Lower lobe of right lung (tissue), 2 donors: ENCODE measurements around the gene ARL6IP5. TPM values are rescaled to one million over a fixed set of nuclear protein-coding genes. Genes with fewer than 3 reads are reported as not detected.

ENCODE experiments used
- ATAC-seq, 2 donors: fragments of 200-7000 bp; cut with Tn5 transposase; one replicate each; pipeline ENCODE4 v1.9.1; 2020 to 2022; ENCODE audit warnings: mild to moderate bottlenecking in 2 of 2, moderate library complexity in 2 of 2
- DNase-seq: peaks from one replicate; pipeline ENCODE4 v3.0.0-alpha.2; 2020
- H3K27ac ChIP-seq: fragments of 200-600 bp; one replicate; pipeline ENCODE4 v1.8.0; 2022
- H3K27me3 ChIP-seq: fragments of 200-600 bp; one replicate; pipeline ENCODE4 v1.8.0; 2022; ENCODE audit warnings: low read depth
- H3K36me3 ChIP-seq: fragments of 200-600 bp; one replicate; pipeline ENCODE4 v1.8.0; 2022; ENCODE audit warnings: mild to moderate bottlenecking
- H3K4me1 ChIP-seq: fragments of 200-600 bp; one replicate; pipeline ENCODE4 v1.8.0; 2022
- H3K4me3 ChIP-seq: fragments of 200-600 bp; one replicate; pipeline ENCODE4 v1.8.0; 2022; ENCODE audit warnings: mild to moderate bottlenecking
- H3K9me3 ChIP-seq: fragments of 200-600 bp; one replicate; pipeline ENCODE4 v1.8.0; 2022
- CTCF ChIP-seq: fragments of 200-600 bp; IDR thresholded peaks from one replicate; pipeline ENCODE4 v1.8.0; 2022; ENCODE audit warnings: antibody characterized with exemption, mild to moderate bottlenecking
- intact Hi-C: fragments of 100-400 bp; cut with DNase I; formaldehyde crosslinking; loops from one replicate; pipeline ENCODE4 v1.11.0; 2022
- total RNA-seq: library from RNA; stranded (reverse); fragmentation: NEBNext Ultra II Directional; extraction: Animal tissue kit (Norgen Biotek cat#: 25700); gene quantifications from one replicate; pipeline ENCODE4 v1.2.1, GENCODE V29; 2021
- donor health status: DM: no; HTN: yes; CAD: no; lungs with severe emphysema.

ARL6IP5 gene
- total RNA-seq, 1 donor from 2014 or later = 138 TPM

DNA sequence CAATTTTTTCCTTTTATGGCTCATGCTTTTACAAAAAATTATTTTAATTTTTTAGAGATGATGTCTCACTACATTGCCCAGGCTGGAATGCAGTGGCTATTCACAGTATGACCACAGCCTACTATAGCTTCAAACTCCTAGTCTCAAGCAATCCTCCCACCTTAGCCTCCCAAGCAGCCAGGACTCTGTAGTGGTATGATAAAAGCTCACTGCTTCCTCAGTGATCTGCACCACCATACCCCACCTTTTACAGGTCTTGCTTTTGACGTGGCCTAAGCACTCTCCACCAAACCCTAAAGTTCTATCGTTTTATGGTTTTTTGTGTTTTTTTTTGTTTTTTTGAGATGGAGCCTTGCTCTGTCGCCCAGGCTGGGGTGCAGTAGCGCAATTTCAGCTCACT lies 18.6 kb upstream of the ARL6IP5 start:
- H3K9me3 ChIP-seq = no peaks in the 10 kb centered on the region
- no peak overlapping the region for H3K27ac ChIP-seq
- no peaks in the 10 kb centered on the region for H3K27me3 ChIP-seq
- no peak overlapping the region for H3K4me3 ChIP-seq
- no peak for ATAC-seq
- DNase-seq = no peak
- TF ChIP-seq CTCF = no peak
- peaks cover 56% of the 10 kb centered on the region for H3K36me3 ChIP-seq
- no peaks in the 10 kb centered on the region for H3K4me1 ChIP-seq
- intact Hi-C loops = no loop called here

DNA sequence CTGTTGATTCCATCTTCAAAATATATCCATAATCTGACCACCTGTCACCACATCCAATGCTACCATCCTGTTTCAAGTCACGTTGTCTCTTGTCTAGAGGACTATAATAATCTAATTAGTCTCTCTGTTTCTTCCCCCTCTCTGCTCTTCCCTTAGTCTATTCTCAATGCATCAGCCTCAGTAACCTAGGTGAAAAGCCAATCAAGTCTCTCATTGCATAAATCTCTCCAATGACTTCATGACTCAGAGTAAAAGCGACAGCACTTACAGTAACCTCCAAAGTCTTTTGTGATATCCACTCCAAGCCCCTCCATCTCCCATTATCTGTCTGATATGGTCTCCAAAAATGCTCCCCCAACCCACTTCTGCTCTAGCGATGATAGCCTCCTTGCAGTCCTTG lies 11.8 kb upstream of the ARL6IP5 start:
- Histone ChIP-seq H3K9me3 (no peaks in the 10 kb centered on the region), H3K36me3 (peaks cover 56% of the 10 kb centered on the region)
- no peak for DNase-seq

GRCh38 chr3:69079269-69080159 lies 5.2 kb upstream of the ARL6IP5 start:
- H3K27ac ChIP-seq = peak overlapping the region; percentile 88
- H3K36me3 ChIP-seq = peaks cover 15% of the 10 kb centered on the region
- peaks cover 62% of the 10 kb centered on the region for H3K4me1 ChIP-seq
- no peak for TF ChIP-seq CTCF
- no peaks in the 10 kb centered on the region for H3K27me3 ChIP-seq
- no peaks in the 10 kb centered on the region for H3K9me3 ChIP-seq
- ATAC-seq (peak; percentile 56 to 63), DNase-seq (no peak)
- intact Hi-C loops = no loop called here
- peak overlapping the region; percentile 93 for H3K4me3 ChIP-seq

More for the DNA sequence above, 11.8 kb upstream of the ARL6IP5 start:
- Histone ChIP-seq H3K27ac (no peak overlapping the region), H3K27me3 (no peaks in the 10 kb centered on the region), H3K4me1 (peaks cover 9% of the 10 kb centered on the region), H3K4me3 (no peak overlapping the region)
- no peak for ATAC-seq
- TF ChIP-seq CTCF = no peak
- intact Hi-C loops = no loop called here

- H3K36me3 ChIP-seq = peaks cover 10% of the 10 kb centered on the region
- no peak for TF ChIP-seq CTCF
- ATAC-seq (peak; percentile 87 to 93), DNase-seq (peak; percentile 95)
- H3K27me3 ChIP-seq = no peaks in the 10 kb centered on the region
- peak within 1 kb of the TSS; percentile 93 for H3K4me3 ChIP-seq
- no peaks in the 10 kb centered on the region for H3K9me3 ChIP-seq
- H3K27ac ChIP-seq = peak within 1 kb of the TSS; percentile 88
- H3K4me1 ChIP-seq = peaks cover 64% of the 10 kb centered on the region
- intact Hi-C loops = no loop called here
Measured at GRCh38 chr3:69080233-69080920, 4.4 kb upstream of the ARL6IP5 start, which contains the start of gene UBA3. Gene UBA3, minus strand, starts transcription at chr3:69080365. Its CDS starts 12 bp downstream, at chr3:69080353.

DNA sequence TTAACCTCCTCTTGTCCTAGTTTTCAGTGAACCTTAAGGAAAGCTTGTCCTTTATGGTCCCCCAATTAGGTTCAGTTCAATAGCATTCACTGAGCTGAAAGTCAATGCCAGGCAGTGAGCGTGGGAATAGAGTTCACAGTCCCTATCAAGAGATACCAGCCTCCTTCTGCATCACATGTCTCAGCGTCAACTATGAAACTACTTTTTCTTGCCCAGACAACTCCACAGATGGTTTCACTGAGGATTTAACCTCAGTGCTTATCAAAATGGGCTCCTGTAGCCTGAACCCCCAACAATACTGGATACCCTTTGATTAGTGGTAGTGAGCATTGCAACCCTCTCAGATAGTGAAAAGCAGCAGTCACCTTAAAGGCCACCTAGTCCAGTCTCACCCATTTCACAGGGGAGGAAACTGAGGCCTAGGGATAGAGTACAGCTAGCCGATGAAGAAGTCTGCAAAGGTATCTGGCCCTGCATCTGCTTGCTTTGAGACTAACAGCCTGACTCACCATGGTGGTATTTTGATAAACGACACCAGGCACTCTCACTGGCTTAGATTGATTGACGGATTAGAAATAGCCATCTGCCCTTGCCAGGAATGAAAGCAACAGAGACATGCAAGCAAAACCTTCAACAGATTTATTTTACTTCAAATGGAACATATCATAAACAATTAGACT lies 3.0 kb upstream of the ARL6IP5 start:
- Histone ChIP-seq H3K4me3 (no peak overlapping the region), H3K36me3 (peaks cover under 1% of the 10 kb centered on the region), H3K27me3 (no peaks in the 10 kb centered on the region), H3K9me3 (no peaks in the 10 kb centered on the region), H3K4me1 (peaks cover 69% of the 10 kb centered on the region), H3K27ac (peak overlapping the region; percentile 92)
- intact Hi-C loops = no loop called here
- DNase-seq (no peak), ATAC-seq (no peak)
- TF ChIP-seq CTCF = no peak
